ENCODE measurements around the gene CAMK2D.
A peak's percentile ranks its signal among the peaks of the same experiment; 100 is the strongest.

CAMK2D gene

GRCh38 chr4:113594231-113594556 is 167.3 kb downstream of the CAMK2D start:
- no peak for DNase-seq

GRCh38 chr4:113593400-113594230 is 167.9 kb downstream of the CAMK2D start:
- no peak for DNase-seq

- DNase-seq: no peak
Measured at GRCh38 chr4:113591982-113592381, 169.6 kb downstream of the CAMK2D start.

- DNase-seq: no peak
Measured at GRCh38 chr4:113588895-113589668, 172.5 kb downstream of the CAMK2D start.

- no peak for DNase-seq
Measured at GRCh38 chr4:113587640-113588275, 173.8 kb downstream of the CAMK2D start.

GRCh38 chr4:113587156-113587555 is 174.4 kb downstream of the CAMK2D start:
- no peak for DNase-seq

GRCh38 chr4:113586072-113586471 is 175.5 kb downstream of the CAMK2D start:
- DNase-seq: no peak

- peak; percentile 74 for DNase-seq
Measured at GRCh38 chr4:113584407-113585150, 177.0 kb downstream of the CAMK2D start.

GRCh38 chr4:113582737-113583136 is 178.8 kb downstream of the CAMK2D start:
- DNase-seq: no peak

- DNase-seq: no peak
Measured at GRCh38 chr4:113579360-113579759, 182.2 kb downstream of the CAMK2D start.

GRCh38 chr4:113576947-113577678 is 184.4 kb downstream of the CAMK2D start:
- no peak for DNase-seq

- DNase-seq: peak; percentile 18
Measured at GRCh38 chr4:113575401-113575800, 186.1 kb downstream of the CAMK2D start.

- peak; percentile 88 for DNase-seq
Measured at GRCh38 chr4:113574636-113575103, 186.9 kb downstream of the CAMK2D start.

- DNase-seq: no peak
Measured at GRCh38 chr4:113572620-113573019, 188.9 kb downstream of the CAMK2D start.

- DNase-seq: no peak
Measured at GRCh38 chr4:113566015-113566795, 195.3 kb downstream of the CAMK2D start.

- DNase-seq: no peak
Measured at GRCh38 chr4:113565702-113566012, 195.9 kb downstream of the CAMK2D start.

- DNase-seq: no peak
Measured at GRCh38 chr4:113564493-113564892, 197.0 kb downstream of the CAMK2D start.

- no peak for DNase-seq
Measured at GRCh38 chr4:113563691-113564378, 197.7 kb downstream of the CAMK2D start.

- no peak for DNase-seq
Measured at GRCh38 chr4:113561758-113562157, 199.8 kb downstream of the CAMK2D start.

- no peak for DNase-seq
Measured at GRCh38 chr4:113561092-113561491, 200.4 kb downstream of the CAMK2D start.

- no peak for DNase-seq
Measured at GRCh38 chr4:113560579-113560978, 201.0 kb downstream of the CAMK2D start.
